HL-60 (cell line): ENCODE results near the gene PDE4B.

Experiments used
- GABPA ChIP-seq: IDR thresholded peaks from 2 replicates; pipeline ENCODE4 v1.6.1; 2012; ENCODE audit warnings: low read depth
- POLR2AphosphoS5 ChIP-seq: IDR thresholded peaks from 2 replicates; pipeline ENCODE4 v1.6.1; 2012; ENCODE audit warnings: low read depth
- SPI1 ChIP-seq: IDR thresholded peaks from 2 replicates; pipeline ENCODE4 v1.6.1; 2012; ENCODE audit warnings: low read depth, mild to moderate bottlenecking, borderline replicate concordance
- TF ChIP-seq, protein P1 (sequence below): IDR thresholded peaks from 2 replicates; pipeline ENCODE4 v1.6.1; 2012; ENCODE audit warnings: low read depth; ENCODE audit not compliant: insufficient replicate concordance
- TF ChIP-seq, protein P2 (sequence below): IDR thresholded peaks from one replicate; pipeline ENCODE4 v1.5.1; 2011; ENCODE audit warnings: low read length, control low read depth, inconsistent platforms; ENCODE audit not compliant: insufficient read depth

DNA sequence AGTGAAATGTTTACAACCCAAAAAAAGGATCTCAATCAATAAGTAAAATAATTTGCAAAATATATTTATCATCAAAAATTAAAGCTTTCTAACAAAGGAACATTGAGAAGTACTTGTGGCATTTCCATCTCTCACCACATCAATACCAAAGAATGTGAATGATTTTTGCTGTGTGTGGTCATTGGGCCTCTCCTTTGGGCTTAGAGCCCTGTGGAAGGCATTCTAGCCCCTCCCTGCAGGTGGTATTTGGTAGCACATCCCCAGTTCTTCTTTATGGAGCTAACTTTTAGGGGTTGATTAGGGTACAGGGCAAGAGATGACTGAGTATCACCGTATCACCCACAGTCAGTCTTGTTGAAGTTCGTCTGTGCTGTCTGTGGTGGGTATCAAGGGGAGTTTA, 447.1 kb downstream of the PDE4B start:
- TF ChIP-seq POLR2AphosphoS5 (no peak), SPI1 (no peak), GABPA (no peak)
- TF ChIP-seq, protein P1, sequence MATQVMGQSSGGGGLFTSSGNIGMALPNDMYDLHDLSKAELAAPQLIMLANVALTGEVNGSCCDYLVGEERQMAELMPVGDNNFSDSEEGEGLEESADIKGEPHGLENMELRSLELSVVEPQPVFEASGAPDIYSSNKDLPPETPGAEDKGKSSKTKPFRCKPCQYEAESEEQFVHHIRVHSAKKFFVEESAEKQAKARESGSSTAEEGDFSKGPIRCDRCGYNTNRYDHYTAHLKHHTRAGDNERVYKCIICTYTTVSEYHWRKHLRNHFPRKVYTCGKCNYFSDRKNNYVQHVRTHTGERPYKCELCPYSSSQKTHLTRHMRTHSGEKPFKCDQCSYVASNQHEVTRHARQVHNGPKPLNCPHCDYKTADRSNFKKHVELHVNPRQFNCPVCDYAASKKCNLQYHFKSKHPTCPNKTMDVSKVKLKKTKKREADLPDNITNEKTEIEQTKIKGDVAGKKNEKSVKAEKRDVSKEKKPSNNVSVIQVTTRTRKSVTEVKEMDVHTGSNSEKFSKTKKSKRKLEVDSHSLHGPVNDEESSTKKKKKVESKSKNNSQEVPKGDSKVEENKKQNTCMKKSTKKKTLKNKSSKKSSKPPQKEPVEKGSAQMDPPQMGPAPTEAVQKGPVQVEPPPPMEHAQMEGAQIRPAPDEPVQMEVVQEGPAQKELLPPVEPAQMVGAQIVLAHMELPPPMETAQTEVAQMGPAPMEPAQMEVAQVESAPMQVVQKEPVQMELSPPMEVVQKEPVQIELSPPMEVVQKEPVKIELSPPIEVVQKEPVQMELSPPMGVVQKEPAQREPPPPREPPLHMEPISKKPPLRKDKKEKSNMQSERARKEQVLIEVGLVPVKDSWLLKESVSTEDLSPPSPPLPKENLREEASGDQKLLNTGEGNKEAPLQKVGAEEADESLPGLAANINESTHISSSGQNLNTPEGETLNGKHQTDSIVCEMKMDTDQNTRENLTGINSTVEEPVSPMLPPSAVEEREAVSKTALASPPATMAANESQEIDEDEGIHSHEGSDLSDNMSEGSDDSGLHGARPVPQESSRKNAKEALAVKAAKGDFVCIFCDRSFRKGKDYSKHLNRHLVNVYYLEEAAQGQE, result no peak
- TF ChIP-seq, protein P2, sequence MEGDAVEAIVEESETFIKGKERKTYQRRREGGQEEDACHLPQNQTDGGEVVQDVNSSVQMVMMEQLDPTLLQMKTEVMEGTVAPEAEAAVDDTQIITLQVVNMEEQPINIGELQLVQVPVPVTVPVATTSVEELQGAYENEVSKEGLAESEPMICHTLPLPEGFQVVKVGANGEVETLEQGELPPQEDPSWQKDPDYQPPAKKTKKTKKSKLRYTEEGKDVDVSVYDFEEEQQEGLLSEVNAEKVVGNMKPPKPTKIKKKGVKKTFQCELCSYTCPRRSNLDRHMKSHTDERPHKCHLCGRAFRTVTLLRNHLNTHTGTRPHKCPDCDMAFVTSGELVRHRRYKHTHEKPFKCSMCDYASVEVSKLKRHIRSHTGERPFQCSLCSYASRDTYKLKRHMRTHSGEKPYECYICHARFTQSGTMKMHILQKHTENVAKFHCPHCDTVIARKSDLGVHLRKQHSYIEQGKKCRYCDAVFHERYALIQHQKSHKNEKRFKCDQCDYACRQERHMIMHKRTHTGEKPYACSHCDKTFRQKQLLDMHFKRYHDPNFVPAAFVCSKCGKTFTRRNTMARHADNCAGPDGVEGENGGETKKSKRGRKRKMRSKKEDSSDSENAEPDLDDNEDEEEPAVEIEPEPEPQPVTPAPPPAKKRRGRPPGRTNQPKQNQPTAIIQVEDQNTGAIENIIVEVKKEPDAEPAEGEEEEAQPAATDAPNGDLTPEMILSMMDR, result no peak
